H9 (cell line): Measurements from ENCODE around the gene CTNS. TPM values are rescaled to one million over a fixed set of nuclear protein-coding genes. Genes with fewer than 3 reads are reported as not detected.

Source experiments
- DNase-seq: peaks from one replicate; pipeline ENCODE4 v3.0.0-alpha.2; 2017
- H2AFZ ChIP-seq: one replicate; pipeline ENCODE4 v1.6.1; 2013; ENCODE audit warnings: mild to moderate bottlenecking, low read length, control low read depth, moderate library complexity
- H2AK5ac ChIP-seq: 2 replicates; pipeline ENCODE4 v1.6.1; 2013; ENCODE audit warnings: low read length, control low read depth, mixed read lengths; ENCODE audit not compliant: insufficient read length
- H2BK120ac ChIP-seq: one replicate; pipeline ENCODE4 v1.6.1; 2013; ENCODE audit warnings: low read depth, mild to moderate bottlenecking, low read length, control low read depth, inconsistent platforms; ENCODE audit not compliant: poor library complexity, severe bottlenecking
- H2BK12ac ChIP-seq: 2 replicates; pipeline ENCODE4 v1.6.1; 2013; ENCODE audit warnings: low read length, control low read depth, mixed read lengths, low read depth; ENCODE audit not compliant: insufficient read length
- H2BK15ac ChIP-seq: 2 replicates; pipeline ENCODE4 v1.6.1; 2013; ENCODE audit warnings: low read depth, low read length, control low read depth
- H2BK20ac ChIP-seq: one replicate; pipeline ENCODE4 v1.6.1; 2013; ENCODE audit warnings: low read depth, mild to moderate bottlenecking, low read length, control low read depth, inconsistent platforms; ENCODE audit not compliant: poor library complexity, severe bottlenecking
- H2BK5ac ChIP-seq: 2 replicates; pipeline ENCODE4 v1.6.1; 2013; ENCODE audit warnings: low read length, control low read depth, mixed read lengths; ENCODE audit not compliant: insufficient read length
- H3K14ac ChIP-seq: 2 replicates; pipeline ENCODE4 v1.6.1; 2013; ENCODE audit warnings: low read length, control low read depth; ENCODE audit not compliant: insufficient read depth
- H3K18ac ChIP-seq: 2 replicates; pipeline ENCODE4 v1.6.1; 2013; ENCODE audit warnings: low read depth, mild to moderate bottlenecking, mixed read lengths, low read length, control low read depth; ENCODE audit not compliant: insufficient read length
- H3K23ac ChIP-seq: 2 replicates; pipeline ENCODE4 v1.6.1; 2013; ENCODE audit warnings: low read length, control low read depth, mixed read lengths, low read depth; ENCODE audit not compliant: insufficient read length
- H3K23me2 ChIP-seq: 2 replicates; pipeline ENCODE4 v1.6.1; 2013; ENCODE audit warnings: low read depth, mild to moderate bottlenecking, mixed read lengths, low read length, control low read depth; ENCODE audit not compliant: insufficient read length, poor library complexity, severe bottlenecking
- H3K27ac ChIP-seq: 2 replicates; pipeline ENCODE4 v1.5.1; 2013; ENCODE audit warnings: low read length, control low read depth, mixed read lengths, low read depth; ENCODE audit not compliant: insufficient read length
- H3K27me3 ChIP-seq: 2 replicates; pipeline ENCODE4 v1.6.1; 2013; ENCODE audit warnings: low read length, control low read depth, inconsistent platforms; ENCODE audit not compliant: insufficient read depth
- H3K4ac ChIP-seq: 2 replicates; pipeline ENCODE4 v1.6.1; 2013; ENCODE audit warnings: low read depth, mild to moderate bottlenecking, control low read depth, inconsistent platforms, low read length, moderate library complexity
- H3K4me1 ChIP-seq: 2 replicates; pipeline ENCODE4 v1.6.1; 2013; ENCODE audit warnings: low read length, control low read depth, inconsistent platforms; ENCODE audit not compliant: insufficient read depth
- H3K4me2 ChIP-seq: 2 replicates; pipeline ENCODE4 v1.6.1; 2013; ENCODE audit warnings: low read length, control low read depth, mixed read lengths; ENCODE audit not compliant: insufficient read length, insufficient read depth
- H3K56ac ChIP-seq: 2 replicates; pipeline ENCODE4 v1.6.1; 2013; ENCODE audit warnings: low read depth, mild to moderate bottlenecking, mixed read lengths, low read length, control low read depth; ENCODE audit not compliant: insufficient read length
- H3K79me1 ChIP-seq: 2 replicates; pipeline ENCODE4 v1.6.1; 2013; ENCODE audit warnings: low read depth, mild to moderate bottlenecking, moderate library complexity, low read length, control low read depth, inconsistent platforms; ENCODE audit not compliant: insufficient read depth, poor library complexity, severe bottlenecking
- H3K79me2 ChIP-seq: 2 replicates; pipeline ENCODE4 v1.6.1; 2013; ENCODE audit warnings: low read length, control low read depth, inconsistent platforms; ENCODE audit not compliant: insufficient read depth
- H3K9ac ChIP-seq: 2 replicates; pipeline ENCODE4 v1.6.1; 2013; ENCODE audit warnings: low read length, control low read depth, mixed read lengths; ENCODE audit not compliant: insufficient read length; ENCODE audit errors: extremely low read depth
- H3K9me3 ChIP-seq: one replicate; pipeline ENCODE4 v1.6.1; 2013; ENCODE audit warnings: low read depth, low read length, inconsistent platforms; ENCODE audit not compliant: control insufficient read depth
- H3T11ph ChIP-seq: one replicate; pipeline ENCODE4 v1.6.1; 2013; ENCODE audit warnings: mild to moderate bottlenecking, low read length, control low read depth, inconsistent platforms
- H4K20me1 ChIP-seq: one replicate; pipeline ENCODE4 v1.6.1; 2013; ENCODE audit not compliant: control insufficient read depth, insufficient read length, insufficient read depth
- H4K5ac ChIP-seq: 2 replicates; pipeline ENCODE4 v1.6.1; 2013; ENCODE audit warnings: low read depth, mild to moderate bottlenecking, mixed read lengths, low read length, control low read depth; ENCODE audit not compliant: insufficient read length
- H4K8ac ChIP-seq: replicated peaks from 2 replicates; pipeline ENCODE4 v1.6.1; 2013; ENCODE audit warnings: low read length, control low read depth, mixed read lengths, low read depth; ENCODE audit not compliant: insufficient read length
- H4K91ac ChIP-seq: 2 replicates; pipeline ENCODE4 v1.6.1; 2013; ENCODE audit warnings: low read depth, mild to moderate bottlenecking, moderate library complexity, mixed read lengths, low read length, control low read depth; ENCODE audit not compliant: insufficient read length
- H3K27ac Mint-ChIP-seq, 3 experiments: 2 replicates in 2 of 3; 3 replicates in 1 of 3; pipeline ENCODE4 v1.8.0; 2020 to 2021; ENCODE audit warnings: mixed read lengths in 3 of 3, mild to moderate bottlenecking in 1 of 3, moderate library complexity in 1 of 3
- H3K27me3 Mint-ChIP-seq: 2 replicates; pipeline ENCODE4 v1.8.0; 2021; ENCODE audit warnings: low read depth, mild to moderate bottlenecking, moderate library complexity, mixed read lengths
- H3K36me3 Mint-ChIP-seq, 3 experiments: 2 replicates in 2 of 3; 3 replicates in 1 of 3; pipeline ENCODE4 v1.8.0; 2020 to 2021; ENCODE audit warnings: low read depth in 3 of 3, mixed read lengths in 3 of 3; ENCODE audit not compliant: insufficient read depth in 1 of 3
- H3K4me1 Mint-ChIP-seq, 2 experiments: 2 replicates each; pipeline ENCODE4 v1.8.0; 2020; ENCODE audit warnings: mixed read lengths in 2 of 2
- H3K4me3 Mint-ChIP-seq, 2 experiments: 2 replicates in 1 of 2; 3 replicates in 1 of 2; pipeline ENCODE4 v1.8.0; 2020 to 2021; ENCODE audit warnings: mild to moderate bottlenecking in 2 of 2, mixed read lengths in 2 of 2, moderate library complexity in 1 of 2
- H3K9me3 Mint-ChIP-seq, 2 experiments: 2 replicates in 1 of 2; 3 replicates in 1 of 2; pipeline ENCODE4 v1.8.0; 2020; ENCODE audit warnings: mild to moderate bottlenecking in 2 of 2, mixed read lengths in 2 of 2, moderate library complexity in 1 of 2
- WGBS: extraction: QIAGEN DNeasy Blood & Tissue Kit; methylation state at CpG from one replicate; pipeline ENCODE4 v1.1.7; 2013; ENCODE audit warnings: missing lambda C conversion rate, low lambda C conversion rate, mixed read lengths; ENCODE audit not compliant: insufficient read length; ENCODE audit errors: extremely low coverage; 5-methylcytosine and 5-hydroxymethylcytosine counted together
- total RNA-seq: library from RNA; stranded (reverse); gene quantifications from 2 replicates; pipeline ENCODE4 v1.2.1, GENCODE V29; 2021
- TF ChIP-seq, protein P1 (sequence below): fragments of 200-600 bp; sonication (generic); conservative IDR thresholded peaks from 3 replicates; pipeline ENCODE4 v1.8.0; 2021; ENCODE audit warnings: antibody characterized with exemption, mild to moderate bottlenecking

The CTNS gene
- total RNA-seq, 1 experiment from 2014 or later, result 12.8 TPM

DNA sequence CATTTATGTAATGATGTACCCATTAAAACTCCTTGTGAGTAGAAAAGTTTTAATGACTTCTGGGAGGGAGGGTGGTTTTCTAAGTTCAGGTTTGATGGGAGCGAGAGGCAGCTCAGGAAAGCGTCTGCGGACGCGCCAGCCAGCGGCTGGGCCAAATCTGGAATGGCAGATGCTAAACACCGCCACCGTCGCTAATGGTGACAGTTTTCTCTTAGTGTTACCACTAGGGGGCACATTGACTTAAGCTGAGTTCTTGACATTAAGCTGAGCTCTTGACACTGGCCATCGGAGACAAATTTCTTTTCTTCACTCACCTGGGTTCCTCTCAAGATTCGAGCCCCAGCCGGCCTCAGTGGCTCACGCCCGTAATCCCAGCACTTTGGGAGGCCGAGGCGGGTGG is 34.1 kb upstream of the CTNS start:
- Mint-ChIP-seq H3K36me3 (peaks cover 0 to 22% (median 0%) of the 10 kb centered on the region in 3 experiments; a peak in 3 of 7 replicates), H3K4me3 (no peak overlapping the region), H3K4me1 (no peaks in the 10 kb centered on the region), H3K27me3 (no peaks in the 10 kb centered on the region), H3K27ac (peak overlapping the region in 1 of 3 experiments; percentile 40; a peak in 1 of 7 replicates), H3K9me3 (no peaks in the 10 kb centered on the region)
- no peak overlapping the region for H3K4ac ChIP-seq
- H2AK5ac ChIP-seq, result no peak overlapping the region
- no peak overlapping the region for H3K23ac ChIP-seq
- no peaks in the 10 kb centered on the region; the same call in 1 of the 2 replicates for H3K27me3 ChIP-seq
- no peak overlapping the region for H3K27ac ChIP-seq
- H3K14ac ChIP-seq, result no peak overlapping the region
- H4K91ac ChIP-seq, result no peak overlapping the region
- TF ChIP-seq, protein P1, sequence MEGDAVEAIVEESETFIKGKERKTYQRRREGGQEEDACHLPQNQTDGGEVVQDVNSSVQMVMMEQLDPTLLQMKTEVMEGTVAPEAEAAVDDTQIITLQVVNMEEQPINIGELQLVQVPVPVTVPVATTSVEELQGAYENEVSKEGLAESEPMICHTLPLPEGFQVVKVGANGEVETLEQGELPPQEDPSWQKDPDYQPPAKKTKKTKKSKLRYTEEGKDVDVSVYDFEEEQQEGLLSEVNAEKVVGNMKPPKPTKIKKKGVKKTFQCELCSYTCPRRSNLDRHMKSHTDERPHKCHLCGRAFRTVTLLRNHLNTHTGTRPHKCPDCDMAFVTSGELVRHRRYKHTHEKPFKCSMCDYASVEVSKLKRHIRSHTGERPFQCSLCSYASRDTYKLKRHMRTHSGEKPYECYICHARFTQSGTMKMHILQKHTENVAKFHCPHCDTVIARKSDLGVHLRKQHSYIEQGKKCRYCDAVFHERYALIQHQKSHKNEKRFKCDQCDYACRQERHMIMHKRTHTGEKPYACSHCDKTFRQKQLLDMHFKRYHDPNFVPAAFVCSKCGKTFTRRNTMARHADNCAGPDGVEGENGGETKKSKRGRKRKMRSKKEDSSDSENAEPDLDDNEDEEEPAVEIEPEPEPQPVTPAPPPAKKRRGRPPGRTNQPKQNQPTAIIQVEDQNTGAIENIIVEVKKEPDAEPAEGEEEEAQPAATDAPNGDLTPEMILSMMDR, result peak; percentile 75
- H3K4me2 ChIP-seq, result no peak overlapping the region
- H3K79me1 ChIP-seq, result no peaks in the 10 kb centered on the region
- H2BK12ac ChIP-seq, result no peak overlapping the region
- no peak overlapping the region for H2AFZ ChIP-seq
- no peaks in the 10 kb centered on the region for H3K9me3 ChIP-seq
- H4K5ac ChIP-seq, result no peak overlapping the region
- H3K4me1 ChIP-seq, result no peaks in the 10 kb centered on the region
- H4K20me1 ChIP-seq, result no peaks in the 10 kb centered on the region
- H3K9ac ChIP-seq, result no peak overlapping the region
- H3K23me2 ChIP-seq, result no peaks in the 10 kb centered on the region
- no peak overlapping the region for H3T11ph ChIP-seq
- no peaks in the 10 kb centered on the region for H3K79me2 ChIP-seq
- no peak overlapping the region for H2BK15ac ChIP-seq
- no peak overlapping the region for H2BK20ac ChIP-seq
- no CpG with 5 or more reads among the region's 16 CpGs for WGBS
- H3K56ac ChIP-seq, result no peak overlapping the region
- H3K18ac ChIP-seq, result no peak overlapping the region
- H2BK120ac ChIP-seq, result no peak overlapping the region
- no peak overlapping the region for H2BK5ac ChIP-seq
- DNase-seq, result peak; percentile 75
- H4K8ac ChIP-seq, result no peak overlapping the region
